HCT116 (cell line): ENCODE data around the gene ATP11B. TPM values are rescaled to one million over a fixed set of nuclear protein-coding genes. Genes with fewer than 3 reads are reported as not detected.
"Not testable (repeated sequence)": the region's sequence is repeated elsewhere in the genome, so short reads cannot be mapped to it uniquely, and the experiment has no call there.

ENCODE experiments used
- ATAC-seq: fragments of 200-7000 bp; cut with Tn5 transposase; 2 replicates; pipeline ENCODE4 v1.9.1; 2020; ENCODE audit warnings: mild to moderate bottlenecking, moderate library complexity
- BruUV-seq: library from RNA; stranded (reverse); fragments of 400-500 nt; replicated peaks from 2 replicates; lab custom pipeline; 2021; lab: Mats Ljungman, UMichigan
- CTCF ChIA-PET: fragments of 300-600 bp; sonication (Branson Sonifier 250); formaldehyde crosslinking; loops from one replicate; lab custom pipeline; 2021; ENCODE audit warnings: antibody characterized with exemption; lab: Charles Lee
- POLR2A ChIA-PET: fragments of 300-600, 350-600 bp; sonication (Branson Sonifier 250); formaldehyde crosslinking; loops from one replicate; lab custom pipeline; 2021; ENCODE audit warnings: antibody characterized with exemption; lab: Charles Lee
- RAD21 ChIA-PET, 2 experiments: fragments of 300-600 bp; sonication (Branson Sonifier 250); formaldehyde crosslinking; loops; one replicate each; lab custom pipeline; 2023; ENCODE audit warnings: low total read pairs in 2 of 2; ENCODE audit not compliant: uncharacterized antibody in 2 of 2, unreplicated experiment in 2 of 2, low non-redundant PET in 1 of 2; lab: Charles Lee
- DNase-seq: peaks from one replicate; pipeline ENCODE4 v3.0.0-alpha.2; 2010; ENCODE audit warnings: low read depth, low spot score
- H2AFZ ChIP-seq: fragments of 200-600 bp; shearing (Covaris generic), sonication (generic); 2 replicates; pipeline ENCODE4 v1.6.1; 2017; ENCODE audit warnings: low read depth, mixed run types, mixed read lengths, antibody characterized with exemption, low read length; ENCODE audit not compliant: poor library complexity, severe bottlenecking
- H3K27ac ChIP-seq: 2 replicates; pipeline ENCODE4 v1.5.1; 2012; ENCODE audit warnings: low read depth, low read length
- H3K27me3 ChIP-seq: fragments of 200-600 bp; sonication (generic); 2 replicates; pipeline ENCODE4 v1.6.1; 2016; ENCODE audit warnings: mixed run types, low read length, mixed read lengths; ENCODE audit not compliant: insufficient read depth
- H3K36me3 ChIP-seq, 2 experiments: fragments of 200-500 bp in 1 of 2; fragments of 200-600 bp in 1 of 2; sonication (Bioruptor generic) in 1 of 2; sonication (generic) in 1 of 2; 2 replicates each; pipeline versions ENCODE4 v1.5.1 to v1.6.1; 2014 to 2016; ENCODE audit warnings: low read length in 2 of 2, inconsistent platforms in 1 of 2, mixed read lengths in 1 of 2, mixed run types in 1 of 2; ENCODE audit not compliant: insufficient read depth in 2 of 2, control insufficient read depth in 1 of 2
- H3K4me1 ChIP-seq, 2 experiments: fragments of 200-600 bp in 1 of 2; sonication (generic) in 1 of 2; 2 replicates each; pipeline versions ENCODE4 v1.5.1 to v1.6.1; 2012 to 2017; ENCODE audit warnings: low read length in 2 of 2, inconsistent platforms in 1 of 2, mild to moderate bottlenecking in 1 of 2, mixed read lengths in 1 of 2, mixed run types in 1 of 2, moderate library complexity in 1 of 2; ENCODE audit not compliant: insufficient read depth in 2 of 2, control insufficient read depth in 1 of 2
- H3K4me2 ChIP-seq: fragments of 200-600 bp; sonication (generic); 2 replicates; pipeline ENCODE4 v1.6.1; 2017; ENCODE audit warnings: mixed run types, low read length, mixed read lengths
- H3K4me3 ChIP-seq, 2 experiments: fragments of 200-600 bp in 1 of 2; sonication (generic) in 1 of 2; replicated peaks in 1 of 2; 2 replicates each; pipeline ENCODE4 v1.5.1; 2011 to 2016; ENCODE audit warnings: low read length in 2 of 2, control low read depth in 1 of 2, low read depth in 1 of 2, mild to moderate bottlenecking in 1 of 2, mixed read lengths in 1 of 2, mixed run types in 1 of 2
- H3K79me2 ChIP-seq: fragments of 200-600 bp; sonication (generic); 2 replicates; pipeline ENCODE4 v1.6.1; 2017; ENCODE audit warnings: mild to moderate bottlenecking, mixed run types, low read length, moderate library complexity, mixed read lengths; ENCODE audit not compliant: insufficient read depth
- H3K9ac ChIP-seq: fragments of 200-600 bp; sonication (generic); 2 replicates; pipeline ENCODE4 v1.6.1; 2016; ENCODE audit warnings: low read length, mixed read lengths
- H3K9me2 ChIP-seq: fragments of 200-600 bp; sonication (generic), shearing (Covaris generic); 2 replicates; pipeline ENCODE4 v1.6.1; 2017; ENCODE audit warnings: mixed run types, mild to moderate bottlenecking, moderate library complexity; ENCODE audit not compliant: insufficient read depth
- H3K9me3 ChIP-seq, 2 experiments: fragments of 200-500 bp in 1 of 2; fragments of 200-600 bp in 1 of 2; sonication (Bioruptor generic) in 1 of 2; sonication (generic) in 1 of 2; 2 replicates each; pipeline ENCODE4 v1.6.1; 2014 to 2017; ENCODE audit warnings: low read length in 2 of 2, mixed read lengths in 2 of 2, inconsistent platforms in 1 of 2, low read depth in 1 of 2, mild to moderate bottlenecking in 1 of 2, mixed run types in 1 of 2, moderate library complexity in 1 of 2; ENCODE audit not compliant: control insufficient read depth in 1 of 2, insufficient read depth in 1 of 2
- H4K20me1 ChIP-seq: fragments of 200-600 bp; sonication (generic), shearing (Covaris generic); 2 replicates; pipeline ENCODE4 v1.6.1; 2017; ENCODE audit warnings: mixed run types, mild to moderate bottlenecking, moderate library complexity; ENCODE audit not compliant: insufficient read depth
- ELF1 ChIP-seq: IDR thresholded peaks from 2 replicates; pipeline ENCODE4 v1.6.1; 2012; ENCODE audit warnings: low read depth, borderline replicate concordance
- FOSL1 ChIP-seq: IDR thresholded peaks from 2 replicates; pipeline ENCODE4 v1.6.1; 2012; ENCODE audit warnings: low read depth
- JUND ChIP-seq: IDR thresholded peaks from 2 replicates; pipeline ENCODE4 v1.6.1; 2012
- POLR2A ChIP-seq: IDR thresholded peaks from 2 replicates; pipeline ENCODE4 v1.7.0; 2011; ENCODE audit warnings: borderline replicate concordance; ENCODE audit not compliant: insufficient read depth, insufficient read length; ENCODE audit errors: extremely low read depth
- TCF7L2 ChIP-seq: IDR thresholded peaks from 2 replicates; pipeline ENCODE4 v1.7.0; 2011; ENCODE audit warnings: borderline replicate concordance, inconsistent platforms; ENCODE audit not compliant: insufficient read depth, insufficient read length; ENCODE audit errors: extremely low read depth
- ZFX ChIP-seq: fragments of 450-650 bp; IDR thresholded peaks from 2 replicates; pipeline ENCODE4 v1.6.1; 2017
- ZNF274 ChIP-seq: fragments of 200-500 bp; sonication (Bioruptor generic); IDR thresholded peaks from 2 replicates; pipeline ENCODE4 v1.6.1; 2014; ENCODE audit warnings: mild to moderate bottlenecking, low read depth, low read length, inconsistent platforms
- intact Hi-C: fragments of 100-400 bp; cut with micrococcal nuclease; formaldehyde crosslinking; loops from 2 replicates; pipeline ENCODE4 v1.10.0; 2022
- total RNA-seq: library from RNA; stranded (reverse); gene quantifications from one replicate; pipeline ENCODE4 v1.2.1, GENCODE V29; 2021; ENCODE audit not compliant: unreplicated experiment
- TF ChIP-seq, protein P1 (sequence below), 3 experiments: fragments of 200-600 bp in 1 of 3; sonication (generic) in 1 of 3; IDR thresholded peaks in 2 of 3; conservative IDR thresholded peaks in 1 of 3; 2 replicates each; pipeline ENCODE4 v1.5.1; 2012 to 2017; ENCODE audit warnings: low read depth in 2 of 3, low read length in 2 of 3, antibody characterized with exemption in 1 of 3, borderline replicate concordance in 1 of 3, control low read depth in 1 of 3, mild to moderate bottlenecking in 1 of 3, mixed read lengths in 1 of 3, mixed run types in 1 of 3, moderate library complexity in 1 of 3; ENCODE audit not compliant: insufficient read depth in 1 of 3
- TF ChIP-seq, protein P2 (sequence below): IDR thresholded peaks from 2 replicates; pipeline ENCODE4 v1.6.1; 2012
- TF ChIP-seq, protein P3 (sequence below): IDR thresholded peaks from 2 replicates; pipeline ENCODE4 v1.6.1; 2012

ATP11B gene
- total RNA-seq, 1 experiment from 2014 or later: 53.0 TPM

DNA sequence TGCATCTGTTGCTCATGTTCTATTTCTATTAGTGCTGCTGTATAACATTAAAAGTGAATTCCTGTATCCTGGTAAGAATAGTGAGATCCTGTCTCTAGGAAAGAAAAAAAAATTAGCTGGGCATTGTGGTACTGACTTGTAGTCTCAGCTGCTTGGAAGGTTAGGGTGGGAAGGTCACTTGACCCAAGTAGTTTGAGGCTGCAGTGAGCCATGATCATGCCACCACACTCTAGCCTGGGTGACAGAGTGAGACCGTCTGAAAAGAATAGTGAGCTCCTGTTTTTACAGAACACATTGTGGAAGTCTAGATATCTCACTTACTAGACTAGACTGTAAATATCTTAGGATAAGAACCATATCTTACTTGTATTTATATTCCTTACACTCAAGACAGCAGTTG is 4.6 kb downstream of the ATP11B start:
- no peak for DNase-seq
- Histone ChIP-seq H3K27ac (no peak overlapping the region), H3K79me2 (peaks cover 72% of the 10 kb centered on the region), H3K4me1 (peaks cover 11 to 15% of the 10 kb centered on the region in 2 experiments; a peak in 3 of 4 replicates), H3K9ac (no peak overlapping the region), H3K36me3 (no peaks in the 10 kb centered on the region), H3K9me3 (no peaks in the 10 kb centered on the region), H3K9me2 (no peaks in the 10 kb centered on the region), H3K4me3 (no peak overlapping the region), H3K4me2 (no peak overlapping the region), H4K20me1 (no peaks in the 10 kb centered on the region), H3K27me3 (no peaks in the 10 kb centered on the region), H2AFZ (no peak overlapping the region)
- TF ChIP-seq, protein P1, sequence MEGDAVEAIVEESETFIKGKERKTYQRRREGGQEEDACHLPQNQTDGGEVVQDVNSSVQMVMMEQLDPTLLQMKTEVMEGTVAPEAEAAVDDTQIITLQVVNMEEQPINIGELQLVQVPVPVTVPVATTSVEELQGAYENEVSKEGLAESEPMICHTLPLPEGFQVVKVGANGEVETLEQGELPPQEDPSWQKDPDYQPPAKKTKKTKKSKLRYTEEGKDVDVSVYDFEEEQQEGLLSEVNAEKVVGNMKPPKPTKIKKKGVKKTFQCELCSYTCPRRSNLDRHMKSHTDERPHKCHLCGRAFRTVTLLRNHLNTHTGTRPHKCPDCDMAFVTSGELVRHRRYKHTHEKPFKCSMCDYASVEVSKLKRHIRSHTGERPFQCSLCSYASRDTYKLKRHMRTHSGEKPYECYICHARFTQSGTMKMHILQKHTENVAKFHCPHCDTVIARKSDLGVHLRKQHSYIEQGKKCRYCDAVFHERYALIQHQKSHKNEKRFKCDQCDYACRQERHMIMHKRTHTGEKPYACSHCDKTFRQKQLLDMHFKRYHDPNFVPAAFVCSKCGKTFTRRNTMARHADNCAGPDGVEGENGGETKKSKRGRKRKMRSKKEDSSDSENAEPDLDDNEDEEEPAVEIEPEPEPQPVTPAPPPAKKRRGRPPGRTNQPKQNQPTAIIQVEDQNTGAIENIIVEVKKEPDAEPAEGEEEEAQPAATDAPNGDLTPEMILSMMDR (IDR thresholded peaks at IDR 0.05 in 2 of 3, conservative IDR thresholded peaks at IDR 0.05 in 1 of 3; ENCODE audit: borderline replicate concordance in 1 of 3, insufficient read depth in 1 of 3, low read depth in 2 of 3, low read length in 2 of 3): no peak
- TF ChIP-seq POLR2A: no peak
- no peak for TF ChIP-seq TCF7L2
- TF ChIP-seq ZNF274: no peak
- TF ChIP-seq, protein P2, sequence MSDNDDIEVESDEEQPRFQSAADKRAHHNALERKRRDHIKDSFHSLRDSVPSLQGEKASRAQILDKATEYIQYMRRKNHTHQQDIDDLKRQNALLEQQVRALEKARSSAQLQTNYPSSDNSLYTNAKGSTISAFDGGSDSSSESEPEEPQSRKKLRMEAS: no peak
- TF ChIP-seq, protein P3, sequence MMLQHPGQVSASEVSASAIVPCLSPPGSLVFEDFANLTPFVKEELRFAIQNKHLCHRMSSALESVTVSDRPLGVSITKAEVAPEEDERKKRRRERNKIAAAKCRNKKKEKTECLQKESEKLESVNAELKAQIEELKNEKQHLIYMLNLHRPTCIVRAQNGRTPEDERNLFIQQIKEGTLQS: no peak
- no peak for TF ChIP-seq ZFX
- no peak for TF ChIP-seq JUND
- no peak for TF ChIP-seq ELF1
- TF ChIP-seq FOSL1: no peak
- CTCF ChIA-PET: no interaction called here
- POLR2A ChIA-PET: no interaction called here
- RAD21 ChIA-PET: no interaction called here
- intact Hi-C loops: no loop called here
- no peak for ATAC-seq
- no TSS peak for BruUV-seq

DNA sequence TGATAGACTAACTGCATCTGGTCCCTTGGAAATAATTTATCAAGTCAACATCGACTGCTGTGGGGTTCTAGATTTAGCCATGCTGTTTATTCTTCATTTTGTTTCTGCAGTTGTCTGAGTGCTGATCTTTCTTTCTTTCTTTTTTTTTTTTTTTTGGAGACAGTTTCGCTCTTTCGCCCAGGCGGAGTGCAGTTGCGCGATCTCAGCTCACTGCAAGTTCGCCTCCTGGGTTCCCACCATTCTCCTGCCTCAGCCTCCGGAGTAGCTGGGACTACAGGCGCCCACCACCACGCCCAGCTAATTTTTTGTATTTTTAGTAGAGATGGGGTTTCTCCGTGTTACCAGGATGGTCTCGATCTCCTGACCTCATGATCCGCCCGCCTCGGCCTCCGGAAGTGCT is 5.8 kb downstream of the ATP11B start:
- RAD21 ChIA-PET, intact Hi-C loops, H3K4me2 ChIP-seq, H3K9me2 ChIP-seq, POLR2A ChIA-PET, H2AFZ ChIP-seq, H3K36me3 ChIP-seq, H4K20me1 ChIP-seq, H3K4me3 ChIP-seq, CTCF ChIA-PET, ATAC-seq, H3K27ac ChIP-seq, H3K27me3 ChIP-seq, DNase-seq, BruUV-seq, H3K9ac ChIP-seq, H3K9me3 ChIP-seq: not testable (repeated sequence)
- H3K4me1 ChIP-seq: peaks cover 11 to 14% of the 10 kb centered on the region in 2 experiments; a peak in 3 of 4 replicates
- peaks cover 79% of the 10 kb centered on the region for H3K79me2 ChIP-seq
